GM19043 (cell line): ENCODE data around the gene DDX17.

Source experiments
- ATAC-seq: cut with Tn5 transposase; IDR thresholded peaks from one replicate; pipeline ENCODE4 v1.9.1; 2021; ENCODE audit warnings: low read depth; ENCODE audit not compliant: unreplicated experiment

DDX17 gene

GRCh38 chr22:38451864-38452263 is 54.2 kb downstream of the DDX17 start:
- ATAC-seq: no peak

- ATAC-seq: no peak
Measured at GRCh38 chr22:38451404-38451803, 54.7 kb downstream of the DDX17 start.

DNA sequence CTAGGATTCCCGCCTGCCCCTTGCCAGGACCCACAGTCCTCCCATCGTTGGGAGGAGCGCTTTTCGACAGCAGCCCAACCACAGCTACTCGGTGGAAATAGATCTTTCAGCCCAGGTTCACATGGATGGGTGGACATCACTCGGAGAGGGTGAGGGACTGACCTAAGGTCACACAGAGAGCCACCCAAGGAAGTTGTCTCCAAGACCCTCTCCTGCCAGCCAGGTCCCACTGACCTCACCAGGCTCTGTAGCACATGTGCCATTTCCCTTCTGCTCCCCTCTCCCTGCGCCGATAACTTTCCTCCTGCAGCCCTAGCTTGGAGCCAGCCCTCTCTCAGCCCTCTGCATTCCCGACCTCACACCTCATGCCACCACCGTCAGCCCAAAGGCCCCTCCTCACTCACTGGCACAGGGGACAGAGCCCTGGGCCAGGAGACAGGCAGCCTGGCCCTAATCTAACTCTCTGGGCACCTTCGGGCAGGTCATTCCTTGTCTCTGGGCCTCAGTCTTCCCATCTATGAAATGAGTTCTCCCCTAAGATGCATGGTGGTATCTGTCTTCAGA is 55.8 kb downstream of the DDX17 start:
- no peak for ATAC-seq

- ATAC-seq: no peak
Measured at GRCh38 chr22:38449776-38450175, 56.3 kb downstream of the DDX17 start.

DNA sequence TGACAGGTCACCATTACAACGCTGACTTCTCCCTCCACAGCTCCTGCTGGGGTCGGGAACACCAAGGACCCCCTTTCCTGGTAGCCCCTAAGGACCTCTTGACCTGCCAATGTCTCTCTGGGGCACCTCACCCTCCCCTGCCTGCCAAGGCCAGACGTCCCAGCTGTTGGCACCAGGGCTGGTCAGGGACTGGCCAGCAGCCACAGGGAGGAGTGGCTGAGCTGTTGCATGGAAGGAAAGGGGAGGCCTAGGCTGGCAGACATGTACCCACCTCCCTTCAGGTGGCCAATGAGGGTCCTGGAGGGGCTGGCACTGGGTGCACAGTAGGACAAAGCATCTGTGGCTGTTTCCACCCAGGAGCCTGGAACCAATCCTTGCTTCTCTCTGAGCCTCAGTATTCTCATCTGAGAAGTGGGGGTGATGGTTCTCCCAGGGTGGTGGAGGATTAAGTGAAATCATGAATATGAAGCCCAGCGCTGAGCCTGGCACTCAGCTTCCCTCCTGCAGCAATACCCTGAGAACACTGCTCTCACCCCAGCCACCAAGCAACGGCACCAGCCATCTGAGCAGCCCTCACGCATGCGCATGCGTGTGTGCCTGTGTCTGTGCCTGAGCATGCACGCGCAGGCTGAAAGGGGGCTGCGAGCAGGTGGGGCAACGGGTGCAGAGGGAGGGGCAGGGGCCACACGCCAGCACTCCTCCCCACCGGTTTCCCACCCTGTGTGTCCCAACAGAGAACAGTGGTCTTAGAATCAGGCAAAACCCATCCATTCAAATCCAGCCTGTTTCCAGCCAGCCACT is 57.0 kb downstream of the DDX17 start:
- ATAC-seq: no peak

DNA sequence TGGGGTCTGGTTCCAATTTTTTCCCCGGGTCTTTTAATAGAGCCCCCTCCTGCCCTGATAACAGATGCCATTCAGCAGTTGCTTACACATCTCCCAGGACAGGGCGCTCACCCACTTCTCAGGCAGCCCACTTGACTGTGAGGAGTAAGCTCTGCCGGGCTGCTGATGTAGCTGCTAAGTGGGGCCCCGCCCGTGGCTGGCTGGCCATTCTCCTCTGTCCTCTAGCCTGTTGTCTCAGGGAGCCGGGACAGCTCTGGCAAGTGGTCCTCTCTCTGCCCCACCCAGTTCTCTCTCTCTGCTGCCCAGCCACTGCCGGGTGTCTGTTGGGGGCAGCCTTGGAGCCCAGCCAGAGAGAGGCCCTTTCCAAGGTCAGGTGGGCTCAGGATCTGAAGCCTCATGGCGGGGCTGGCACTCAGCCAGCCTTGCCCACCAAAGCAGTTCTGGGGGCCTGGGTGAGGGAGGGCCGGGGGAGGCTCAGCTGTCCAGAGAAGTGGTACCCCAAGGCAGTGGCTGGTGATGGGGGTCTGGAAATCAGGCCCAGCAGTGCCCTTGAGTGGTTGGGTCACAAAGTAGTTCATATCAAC is 60.0 kb downstream of the DDX17 start:
- ATAC-seq: no peak

GRCh38 chr22:38444783-38445182 is 61.3 kb downstream of the DDX17 start:
- no peak for ATAC-seq

DNA sequence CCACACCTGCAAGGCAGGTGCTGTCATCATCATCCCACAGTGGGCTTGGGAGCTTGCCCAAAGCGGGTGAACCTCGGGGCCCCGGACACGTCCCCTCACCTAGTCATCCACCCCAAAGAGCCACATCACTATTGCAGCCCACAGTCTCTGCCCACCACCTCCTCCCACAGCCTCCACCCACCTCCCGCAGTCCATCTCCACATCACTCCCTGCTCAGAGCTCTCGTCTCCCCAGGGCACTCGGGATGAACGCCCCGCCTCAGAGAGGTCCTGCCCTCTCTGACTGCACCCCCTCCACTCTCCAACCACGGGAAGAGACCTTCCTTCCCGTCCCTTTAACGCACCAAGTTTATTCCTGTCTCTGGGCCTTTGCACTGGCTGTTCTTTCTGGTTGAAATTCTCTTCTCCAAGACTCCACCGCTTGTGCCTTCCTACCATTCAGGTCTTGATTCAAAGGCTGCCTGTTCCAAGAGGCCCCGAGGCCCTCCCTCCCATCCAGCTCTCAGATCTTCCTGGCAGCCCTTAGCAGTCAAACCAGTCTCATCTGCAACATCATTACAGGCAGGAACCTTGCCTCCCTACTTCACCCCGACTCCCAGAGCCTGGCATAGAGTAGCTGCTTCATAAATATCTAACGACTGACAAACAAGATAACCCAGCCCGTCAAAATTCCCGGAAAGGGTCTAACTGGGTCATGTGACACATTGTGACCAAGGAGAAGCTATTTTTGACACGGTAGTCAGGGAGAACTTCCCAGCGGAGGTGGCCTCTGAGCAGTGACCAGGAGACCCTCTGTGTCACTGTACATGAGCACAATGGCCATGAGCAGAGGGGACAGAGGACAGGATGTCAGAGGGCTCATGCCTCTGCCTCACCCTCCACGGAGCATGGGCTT is 62.2 kb downstream of the DDX17 start:
- ATAC-seq: no peak

GRCh38 chr22:38442967-38443627 is 63.0 kb downstream of the DDX17 start:
- no peak for ATAC-seq

- ATAC-seq: no peak
Measured at GRCh38 chr22:38441620-38442287, 64.4 kb downstream of the DDX17 start.

DNA sequence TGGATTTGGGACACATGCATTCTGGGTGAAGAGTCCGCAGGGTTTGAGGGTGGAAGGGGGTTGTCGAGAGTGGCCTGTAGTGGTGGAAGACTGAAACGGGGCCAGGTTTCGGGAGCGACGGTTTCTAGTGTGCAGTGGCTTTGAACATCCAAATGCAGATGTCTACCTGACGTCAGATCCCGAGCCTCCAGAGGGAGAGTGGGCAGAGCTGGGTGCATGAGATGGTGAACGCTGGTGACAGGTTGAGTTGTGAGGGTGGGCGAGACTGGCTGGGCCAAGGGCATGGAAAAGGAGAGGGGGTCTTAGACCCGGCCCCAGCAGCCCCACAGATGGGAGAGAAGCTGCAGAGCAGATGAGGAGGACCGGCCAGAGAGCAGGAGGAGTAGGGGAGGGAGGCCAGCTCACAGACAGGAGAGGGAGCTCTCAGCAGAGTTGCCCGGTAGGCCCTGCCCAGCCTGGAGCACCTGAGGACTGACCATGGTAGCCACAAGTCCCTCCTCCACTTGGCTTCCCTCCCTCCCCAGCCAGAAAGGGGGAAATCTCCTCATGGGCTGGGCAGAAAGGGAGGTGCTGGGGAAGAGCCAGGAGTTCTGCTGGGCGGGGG is 65.3 kb downstream of the DDX17 start:
- no peak for ATAC-seq

DNA sequence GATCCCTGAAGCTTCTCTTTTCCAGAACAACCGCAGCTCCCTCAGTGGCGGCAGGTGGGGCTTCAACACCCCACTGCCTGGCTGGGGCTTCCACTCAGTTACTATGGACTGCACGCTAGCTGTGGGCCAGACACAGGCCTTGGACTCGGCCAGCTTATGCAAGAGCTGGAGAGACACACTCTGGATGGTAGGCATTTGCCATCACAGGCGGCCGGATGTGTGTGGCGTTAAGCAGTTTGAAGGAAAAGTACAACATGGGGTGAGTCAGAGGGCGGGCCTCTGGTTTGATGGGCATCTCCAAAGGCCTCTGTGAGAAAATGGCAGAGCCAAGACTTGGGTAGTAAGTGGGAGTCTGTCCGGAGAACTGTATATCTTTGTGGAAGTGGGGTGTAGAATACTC is 68.7 kb downstream of the DDX17 start:
- ATAC-seq: no peak

DNA sequence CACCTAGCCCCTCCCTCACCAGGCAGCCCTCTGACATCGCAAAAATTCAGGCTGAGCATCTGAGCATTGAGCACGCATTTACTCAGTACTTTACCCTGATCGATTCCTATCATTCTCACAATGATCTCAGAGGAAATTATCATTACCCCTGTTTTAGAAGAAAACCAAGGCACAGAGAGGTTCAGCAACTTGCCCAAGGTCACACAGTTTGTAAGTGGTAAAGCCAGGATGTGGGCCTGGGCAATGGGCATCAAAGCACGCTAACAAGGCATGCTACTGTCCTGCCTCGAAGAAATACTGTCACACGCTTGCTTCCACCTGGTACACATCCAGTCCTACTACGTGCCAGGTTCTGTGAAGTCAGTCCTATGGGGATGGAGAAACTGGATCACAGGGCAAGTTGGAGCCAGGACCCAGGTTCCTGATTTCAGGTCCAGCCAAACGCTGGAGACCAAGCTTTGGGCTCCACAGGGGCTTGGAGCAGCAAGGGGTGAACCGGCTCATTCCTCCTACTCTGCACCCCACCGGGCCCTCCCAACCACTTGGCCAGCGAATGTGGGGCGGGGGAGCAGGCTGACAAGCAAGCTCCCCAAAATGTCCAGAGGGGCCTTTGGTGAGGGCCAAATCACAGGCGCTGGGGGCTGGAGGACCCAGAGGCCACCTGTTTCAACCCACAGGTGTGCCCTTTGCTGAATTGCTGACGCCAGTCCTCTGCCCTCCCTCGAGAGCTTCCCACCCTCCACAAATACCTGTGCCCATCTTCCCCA is 69.3 kb downstream of the DDX17 start:
- ATAC-seq: no peak

DNA sequence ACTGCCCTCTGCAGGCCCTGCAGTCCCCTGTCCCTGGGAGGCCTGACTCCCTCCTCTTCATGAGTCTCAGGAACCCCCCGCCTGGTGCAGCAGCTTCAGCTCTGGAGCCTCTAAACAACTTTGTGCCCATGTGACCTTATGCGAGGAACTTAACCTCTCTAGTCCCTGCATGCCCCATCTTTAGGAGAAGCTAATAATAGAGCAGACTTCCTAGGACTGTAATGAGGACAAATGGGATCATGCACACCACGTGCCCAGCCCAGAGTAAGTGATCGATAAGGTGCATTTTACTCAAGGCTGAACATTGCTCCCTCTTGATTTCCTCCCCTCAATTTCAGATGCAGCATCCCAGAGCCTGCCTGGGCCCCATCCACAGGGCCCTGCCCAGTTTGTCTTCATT is 70.1 kb downstream of the DDX17 start:
- no peak for ATAC-seq

- no peak for ATAC-seq
Measured at GRCh38 chr22:38435010-38435409, 71.1 kb downstream of the DDX17 start.

DNA sequence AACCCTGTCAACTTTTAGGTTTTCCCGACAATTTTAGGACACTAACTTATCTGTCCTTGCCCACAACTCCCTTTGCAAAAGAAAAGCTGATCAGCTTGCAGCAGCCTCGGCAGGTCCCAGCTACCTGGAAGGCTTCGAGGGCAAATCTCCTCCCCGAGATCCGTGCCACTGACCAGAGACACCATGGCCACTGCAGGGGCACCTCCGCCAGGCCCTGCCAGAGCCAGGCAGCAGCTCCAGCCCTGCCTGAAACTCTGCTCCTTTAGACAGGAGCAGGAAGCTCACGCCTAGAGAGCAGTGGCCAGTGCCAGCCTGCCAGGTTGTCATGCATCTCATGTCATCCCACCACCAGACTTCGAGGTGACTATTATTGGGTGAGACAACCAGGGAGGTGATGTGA is 72.2 kb downstream of the DDX17 start:
- no peak for ATAC-seq
